ENCODE measurements around the gene IL22RA2. TPM values are rescaled to one million over a fixed set of nuclear protein-coding genes. Genes with fewer than 3 reads are reported as not detected.

IL22RA2 gene
- not detected in 2 replicates for total RNA-seq

GRCh38 chr6:137173501-137173900, at the start of gene IL22RA2:
Gene IL22RA2 (minus strand): TSS chr6:137173644. CDS start chr6:137161749, 11,895 bp downstream.

GRCh38 chr6:137218917-137219663, 45.6 kb upstream of the IL22RA2 start, which contains the start of gene IFNGR1:
Gene IFNGR1 (minus strand): TSS chr6:137219385. CDS start chr6:137219327, 58 bp downstream.

Other genes with a start within 250 kb of the IL22RA2 start
- gene IL20RA, start 128.7 kb downstream of the IL22RA2 start, total RNA-seq: 0.26 and 2.9 TPM in 2 replicates
- 38.4 and 65.3 TPM in 2 replicates for gene IFNGR1, start 45.7 kb upstream of the IL22RA2 start, total RNA-seq

All from epithelial cell of alveolus of lung (primary cell).